Endothelial cell (in vitro differentiated cells): ENCODE data around the gene NRCAM. TPM values are rescaled to one million over a fixed set of nuclear protein-coding genes. Genes with fewer than 3 reads are reported as not detected.
"Not testable (repeated sequence)": the region's sequence is repeated elsewhere in the genome, so short reads cannot be mapped to it uniquely, and the experiment has no call there.

Experiments
- DNase-seq: peaks from one replicate; pipeline ENCODE4 v3.0.0; 2021; ENCODE audit warnings: low spot score
- H3K27ac Mint-ChIP-seq: one replicate; pipeline ENCODE4 v1.8.0; 2021; ENCODE audit warnings: mixed read lengths, inconsistent platforms; ENCODE audit not compliant: unreplicated experiment
- H3K27me3 Mint-ChIP-seq: one replicate; pipeline ENCODE4 v1.8.0; 2021; ENCODE audit warnings: mild to moderate bottlenecking, moderate library complexity, mixed read lengths, inconsistent platforms; ENCODE audit not compliant: unreplicated experiment
- H3K36me3 Mint-ChIP-seq: one replicate; pipeline ENCODE4 v1.8.0; 2021; ENCODE audit warnings: mild to moderate bottlenecking, low read depth, mixed read lengths, inconsistent platforms; ENCODE audit not compliant: unreplicated experiment
- H3K4me1 Mint-ChIP-seq: one replicate; pipeline ENCODE4 v1.8.0; 2021; ENCODE audit warnings: mild to moderate bottlenecking, mixed read lengths, inconsistent platforms; ENCODE audit not compliant: unreplicated experiment
- H3K4me3 Mint-ChIP-seq: one replicate; pipeline ENCODE4 v1.8.0; 2021; ENCODE audit warnings: mild to moderate bottlenecking, mixed read lengths, inconsistent platforms; ENCODE audit not compliant: unreplicated experiment
- H3K9me3 Mint-ChIP-seq: one replicate; pipeline ENCODE4 v1.8.0; 2021; ENCODE audit warnings: mixed read lengths, inconsistent platforms; ENCODE audit not compliant: unreplicated experiment
- CTCF ChIP-seq: fragments of 200-600 bp; sonication (generic); IDR thresholded peaks from one replicate; pipeline ENCODE4 v1.5.0; 2021; ENCODE audit warnings: antibody characterized with exemption; ENCODE audit not compliant: unreplicated experiment
- total RNA-seq: library from RNA; stranded (reverse); fragmentation: NEBNext Ultra II Directional; extraction: Animal tissue kit (Norgen Biotek cat#: 25700); gene quantifications from one replicate; pipeline ENCODE4 v1.2.1, GENCODE V29; 2021; ENCODE audit not compliant: unreplicated experiment

NRCAM gene
- total RNA-seq, 1 donor from 2014 or later, result 2.2 TPM

GRCh38 chr7:108265007-108265406 lies 191.2 kb downstream of the NRCAM start:
- Mint-ChIP-seq H3K27ac (no peak overlapping the region), H3K4me1 (peaks cover 5% of the 10 kb centered on the region), H3K9me3 (no peaks in the 10 kb centered on the region), H3K27me3 (no peaks in the 10 kb centered on the region), H3K4me3 (no peak overlapping the region), H3K36me3 (no peaks in the 10 kb centered on the region)
- TF ChIP-seq CTCF, result no peak
- DNase-seq, result no peak

GRCh38 chr7:108263425-108263824 lies 192.8 kb downstream of the NRCAM start:
- H3K4me1 Mint-ChIP-seq, result peaks cover 5% of the 10 kb centered on the region
- H3K27me3 Mint-ChIP-seq, result no peaks in the 10 kb centered on the region
- no peak overlapping the region for H3K27ac Mint-ChIP-seq
- no peak overlapping the region for H3K4me3 Mint-ChIP-seq
- TF ChIP-seq CTCF, result no peak
- no peaks in the 10 kb centered on the region for H3K36me3 Mint-ChIP-seq
- no peaks in the 10 kb centered on the region for H3K9me3 Mint-ChIP-seq
- no peak for DNase-seq

- peaks cover 3% of the 10 kb centered on the region for H3K4me1 Mint-ChIP-seq
Measured at GRCh38 chr7:108261560-108262255, 194.5 kb downstream of the NRCAM start.

GRCh38 chr7:108259447-108259846 lies 196.8 kb downstream of the NRCAM start:
- not testable (repeated sequence) for H3K27me3 Mint-ChIP-seq, H3K9me3 Mint-ChIP-seq, DNase-seq, H3K4me3 Mint-ChIP-seq, H3K4me1 Mint-ChIP-seq, H3K36me3 Mint-ChIP-seq, H3K27ac Mint-ChIP-seq

More at GRCh38 chr7:108261560-108262255, 194.5 kb downstream of the NRCAM start:
- no peaks in the 10 kb centered on the region for H3K36me3 Mint-ChIP-seq
- no peak overlapping the region for H3K27ac Mint-ChIP-seq
- H3K9me3 Mint-ChIP-seq, result no peaks in the 10 kb centered on the region
- no peaks in the 10 kb centered on the region for H3K27me3 Mint-ChIP-seq
- TF ChIP-seq CTCF, result no peak
- DNase-seq, result no peak
- no peak overlapping the region for H3K4me3 Mint-ChIP-seq

- peaks cover 3% of the 10 kb centered on the region for H3K4me1 Mint-ChIP-seq
- peaks cover 4% of the 10 kb centered on the region for H3K36me3 Mint-ChIP-seq
- DNase-seq, result no peak
- TF ChIP-seq CTCF, result no peak
- peaks cover 4% of the 10 kb centered on the region for H3K27me3 Mint-ChIP-seq
- no peak overlapping the region for H3K4me3 Mint-ChIP-seq
- no peak overlapping the region for H3K27ac Mint-ChIP-seq
- no peaks in the 10 kb centered on the region for H3K9me3 Mint-ChIP-seq
Measured at GRCh38 chr7:108257954-108258353, 198.3 kb downstream of the NRCAM start.
